RWPE1 (cell line): Measurements from ENCODE around the gene SLC12A7.
A peak's percentile ranks its signal among the peaks of the same experiment; 100 is the strongest.

Source experiments
- CTCF ChIA-PET: fragments of 350-600 bp; sonication (Branson Sonifier 250); formaldehyde crosslinking; extraction: SDS; loops from one replicate; lab custom pipeline; 2021; lab: Yijun Ruan, JAX
- POLR2A ChIA-PET: fragments of 400-600 bp; formaldehyde crosslinking; extraction: SDS; loops from one replicate; lab custom pipeline; 2020; ENCODE audit warnings: antibody characterized with exemption; ENCODE audit not compliant: low non-redundant PET; lab: Yijun Ruan, JAX
- DNase-seq: peaks from one replicate; pipeline ENCODE4 v3.0.0; 2012; ENCODE audit warnings: low spot score
- H3K27ac ChIP-seq: fragments of 450-650 bp; 2 replicates; pipeline ENCODE4 v1.5.1; 2017
- TF ChIP-seq, protein P1 (sequence below): fragments of 450-650 bp; conservative IDR thresholded peaks from 2 replicates; pipeline ENCODE4 v1.5.1; 2017; ENCODE audit warnings: low read depth, mild to moderate bottlenecking

The SLC12A7 gene

GRCh38 chr5:1056611-1057484 is 55.0 kb downstream of the SLC12A7 start:
- ChIA-PET POLR2A (no interaction called here), CTCF (interaction anchor here (0.5 kb wide), 1 partner anchor 81 kb away, joined by 5 read pairs; no protein-coding TSS in a partner anchor)

DNA sequence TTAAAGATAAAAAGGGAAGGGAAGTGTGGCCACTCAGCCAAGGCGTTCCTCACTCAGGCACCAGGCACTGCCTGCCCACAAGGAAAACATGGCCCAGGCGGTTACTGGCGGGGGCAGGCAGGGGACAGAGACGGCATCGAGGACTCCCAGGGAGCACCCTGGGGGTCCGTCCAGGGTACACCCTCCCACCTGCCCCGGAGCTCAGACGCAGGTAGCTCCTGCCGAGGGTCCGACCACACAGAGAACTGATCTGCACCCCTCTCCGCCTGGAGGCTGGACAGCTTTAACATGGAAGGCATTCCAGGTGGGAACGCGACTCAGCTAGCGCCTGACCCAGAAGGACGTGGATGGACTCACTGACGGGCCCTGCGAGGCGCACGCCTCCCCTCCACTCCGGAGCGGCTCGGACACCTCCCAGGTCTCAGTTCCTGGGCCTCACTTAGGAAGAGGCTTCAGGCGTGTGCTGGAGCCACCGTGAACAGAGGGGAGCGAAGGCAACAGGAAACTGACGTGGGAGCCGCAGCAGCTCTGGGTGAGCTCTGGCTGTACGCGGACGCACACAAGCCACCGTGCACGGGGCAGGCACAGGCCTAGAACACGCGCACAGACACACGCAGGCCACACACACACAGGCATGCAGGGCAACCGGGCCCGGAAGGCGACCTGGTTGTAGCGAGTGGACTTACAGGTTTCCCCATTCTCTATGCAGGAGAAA is 55.8 kb downstream of the SLC12A7 start:
- TF ChIP-seq, protein P1, sequence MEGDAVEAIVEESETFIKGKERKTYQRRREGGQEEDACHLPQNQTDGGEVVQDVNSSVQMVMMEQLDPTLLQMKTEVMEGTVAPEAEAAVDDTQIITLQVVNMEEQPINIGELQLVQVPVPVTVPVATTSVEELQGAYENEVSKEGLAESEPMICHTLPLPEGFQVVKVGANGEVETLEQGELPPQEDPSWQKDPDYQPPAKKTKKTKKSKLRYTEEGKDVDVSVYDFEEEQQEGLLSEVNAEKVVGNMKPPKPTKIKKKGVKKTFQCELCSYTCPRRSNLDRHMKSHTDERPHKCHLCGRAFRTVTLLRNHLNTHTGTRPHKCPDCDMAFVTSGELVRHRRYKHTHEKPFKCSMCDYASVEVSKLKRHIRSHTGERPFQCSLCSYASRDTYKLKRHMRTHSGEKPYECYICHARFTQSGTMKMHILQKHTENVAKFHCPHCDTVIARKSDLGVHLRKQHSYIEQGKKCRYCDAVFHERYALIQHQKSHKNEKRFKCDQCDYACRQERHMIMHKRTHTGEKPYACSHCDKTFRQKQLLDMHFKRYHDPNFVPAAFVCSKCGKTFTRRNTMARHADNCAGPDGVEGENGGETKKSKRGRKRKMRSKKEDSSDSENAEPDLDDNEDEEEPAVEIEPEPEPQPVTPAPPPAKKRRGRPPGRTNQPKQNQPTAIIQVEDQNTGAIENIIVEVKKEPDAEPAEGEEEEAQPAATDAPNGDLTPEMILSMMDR: no peak
- DNase-seq: no peak
- ChIA-PET POLR2A (no interaction called here), CTCF (no interaction called here)
- H3K27ac ChIP-seq: peak overlapping the region; percentile 30

More at GRCh38 chr5:1056611-1057484, 55.0 kb downstream of the SLC12A7 start:
- TF ChIP-seq, protein P1: no peak
- DNase-seq: no peak
- peak overlapping the region; percentile 30 for H3K27ac ChIP-seq

DNA sequence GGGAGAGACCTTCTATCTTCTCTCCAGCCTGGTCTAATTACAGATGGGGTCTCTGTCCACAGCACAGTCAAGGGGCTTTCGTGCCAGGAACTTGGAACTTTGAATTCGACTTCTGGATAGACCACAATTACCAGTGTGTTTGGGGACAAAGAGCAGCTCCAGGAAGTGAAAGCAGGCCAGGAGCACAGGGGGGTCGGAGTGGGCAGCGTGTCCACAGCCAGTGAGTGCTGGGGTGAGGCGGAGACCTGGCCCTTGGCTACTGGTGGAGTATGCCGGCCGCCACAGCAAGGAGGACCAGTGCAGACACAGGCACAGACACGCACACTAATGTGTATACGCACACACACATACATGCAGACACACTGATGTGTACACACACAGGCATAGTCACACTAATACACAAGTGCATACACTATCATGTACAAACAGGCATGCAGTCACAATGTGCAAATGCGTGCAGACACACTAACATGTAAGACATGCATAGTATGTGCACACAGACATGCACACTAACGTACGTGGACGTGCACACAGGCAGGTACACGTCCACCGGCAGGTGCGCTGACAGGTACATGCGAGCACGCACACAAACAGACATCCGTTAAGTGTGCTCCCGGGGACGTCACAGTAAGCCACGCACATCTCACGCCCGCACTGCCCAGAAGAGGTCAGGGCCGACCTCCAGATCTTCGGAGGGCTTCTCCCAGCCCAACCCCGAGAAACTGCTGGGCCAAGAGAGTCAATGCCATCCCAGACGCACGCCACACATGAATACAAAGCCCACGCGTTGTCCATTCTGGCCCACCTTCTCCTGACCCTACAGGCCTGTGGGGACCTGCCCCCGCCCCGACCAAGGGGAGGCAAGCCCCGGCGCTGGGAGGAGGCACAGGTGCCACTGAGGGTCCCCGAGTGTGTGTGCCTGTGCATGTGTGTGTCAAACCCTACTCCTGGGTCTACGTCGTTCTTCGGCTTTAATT is 56.8 kb downstream of the SLC12A7 start:
- H3K27ac ChIP-seq: peak overlapping the region; percentile 30; the same call in 1 of the 2 replicates
- CTCF ChIA-PET: no interaction called here
- POLR2A ChIA-PET: no interaction called here
- TF ChIP-seq, protein P1: no peak
- DNase-seq: no peak

GRCh38 chr5:1054018-1054798 is 57.7 kb downstream of the SLC12A7 start:
- POLR2A ChIA-PET: no interaction called here
- DNase-seq: no peak
- TF ChIP-seq, protein P1: no peak
- CTCF ChIA-PET: interaction anchor here (1.0 kb wide), 1 partner anchor 113 kb away, joined by 3 read pairs; no protein-coding TSS in a partner anchor
- peak overlapping the region; percentile 36; the same call in 1 of the 2 replicates for H3K27ac ChIP-seq

GRCh38 chr5:1053391-1054017 is 58.4 kb downstream of the SLC12A7 start:
- ChIA-PET POLR2A (no interaction called here), CTCF (interaction anchor here (0.6 to 1.0 kb wide), 3 partner anchors 13 to 114 kb away, joined by 3 to 4 read pairs (median 3); no protein-coding TSS in a partner anchor)

More at GRCh38 chr5:1053391-1054017, 58.4 kb downstream of the SLC12A7 start:
- no peak for DNase-seq
- TF ChIP-seq, protein P1: no peak
- H3K27ac ChIP-seq: peak overlapping the region; percentile 36
